H1 (cell line): ENCODE results near the gene C16orf89. TPM values are rescaled to one million over a fixed set of nuclear protein-coding genes. Genes with fewer than 3 reads are reported as not detected.

Source experiments
- CEBPB ChIP-seq: IDR thresholded peaks from 2 replicates; pipeline ENCODE4 v1.6.1; 2012; ENCODE audit warnings: low read depth, low read length
- polyA plus RNA-seq, 7 experiments: library from polyadenylated mRNA; depleted of rRNA in 3 of 7; stranded (reverse) in 5 of 7; unstranded in 2 of 7; fragments of >200 nt in 5 of 7; fragments of 200-250 nt in 2 of 7; gene quantifications; 1 replicate in 5 of 7; 2 replicates in 1 of 7; 4 replicates in 1 of 7; pipeline versions ENCODE4 v1.2.1 to v1.2.3, GENCODE V29; 2011 to 2013; ENCODE audit warnings: missing spikeins in 2 of 7, mixed read lengths in 2 of 7
- total RNA-seq: library from RNA; stranded (reverse); fragmentation: NEBNext Ultra II Directional; extraction: Animal tissue kit (Norgen Biotek cat#: 25700); gene quantifications from 2 replicates; pipeline ENCODE4 v1.2.1, GENCODE V29; 2021

Gene C16orf89
- total and polyA plus RNA-seq, 2 of the 8 experiments (the other 6 are each of a cell fraction or from before 2014, with no cell fraction given): 6.7 to 9.9 TPM

- no peak for TF ChIP-seq CEBPB
- TF ChIP-seq, all 59 proteins: peak for 0
These were observed 38.1 kb downstream of the C16orf89 start (continued) for GRCh38 chr16:5027575-5028235.
